ENCODE data around the gene USP21. TPM values are rescaled to one million over a fixed set of nuclear protein-coding genes. Genes with fewer than 3 reads are reported as not detected.

Gene USP21
- total and polyA plus RNA-seq, 9 of the 15 experiments (the other 6 are each of a cell fraction or from before 2014, with no cell fraction given), result 4.9 to 52.4 (median 21.6) TPM

DNA sequence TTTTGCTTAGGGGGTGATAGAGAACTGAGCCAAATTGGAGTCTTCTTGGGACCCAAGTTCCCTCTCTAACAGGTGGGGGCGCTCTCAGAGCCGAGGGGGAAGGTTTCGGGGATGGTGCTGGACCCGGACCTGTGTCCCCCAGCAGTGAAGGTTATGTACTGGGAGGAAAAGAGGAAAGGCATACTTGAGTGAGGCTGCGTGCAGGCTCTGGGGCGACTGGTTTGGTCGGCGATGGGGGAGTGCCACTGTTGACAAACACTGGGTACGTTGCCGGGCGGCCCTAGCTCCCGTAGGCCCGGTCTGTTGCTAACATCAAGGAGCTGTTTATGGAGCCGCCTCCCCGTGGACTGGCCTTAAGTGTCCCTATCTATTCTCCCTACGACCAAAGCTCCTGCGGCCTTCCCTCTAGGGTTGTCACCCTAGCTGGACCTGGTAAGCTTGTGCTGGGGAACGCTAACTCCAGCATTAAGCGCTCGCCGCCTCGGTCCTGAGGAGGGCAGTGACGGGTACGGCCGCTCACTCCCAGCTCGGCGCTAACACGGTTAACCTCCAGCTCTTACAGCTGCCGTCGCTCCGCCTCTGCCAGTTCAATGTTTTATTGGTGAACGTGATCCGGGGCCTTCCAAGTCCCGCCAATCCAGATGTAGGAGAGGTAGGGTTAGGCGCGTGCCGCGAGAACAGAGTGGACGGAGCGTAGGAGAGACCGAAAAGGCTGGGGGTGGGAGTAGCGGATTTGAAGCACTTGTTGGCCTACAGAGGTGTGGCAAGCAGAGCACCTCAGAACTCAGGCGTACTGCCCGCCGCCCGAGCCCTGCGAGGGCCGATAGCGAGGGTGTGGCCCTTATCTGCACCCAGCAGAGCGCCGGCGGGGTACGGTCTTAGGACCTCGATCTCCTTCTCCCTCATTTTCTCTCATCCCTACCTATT, 6.7 kb downstream of the USP21 start, which contains the start of gene PPOX (continued):
- TF ChIP-seq, protein P1, sequence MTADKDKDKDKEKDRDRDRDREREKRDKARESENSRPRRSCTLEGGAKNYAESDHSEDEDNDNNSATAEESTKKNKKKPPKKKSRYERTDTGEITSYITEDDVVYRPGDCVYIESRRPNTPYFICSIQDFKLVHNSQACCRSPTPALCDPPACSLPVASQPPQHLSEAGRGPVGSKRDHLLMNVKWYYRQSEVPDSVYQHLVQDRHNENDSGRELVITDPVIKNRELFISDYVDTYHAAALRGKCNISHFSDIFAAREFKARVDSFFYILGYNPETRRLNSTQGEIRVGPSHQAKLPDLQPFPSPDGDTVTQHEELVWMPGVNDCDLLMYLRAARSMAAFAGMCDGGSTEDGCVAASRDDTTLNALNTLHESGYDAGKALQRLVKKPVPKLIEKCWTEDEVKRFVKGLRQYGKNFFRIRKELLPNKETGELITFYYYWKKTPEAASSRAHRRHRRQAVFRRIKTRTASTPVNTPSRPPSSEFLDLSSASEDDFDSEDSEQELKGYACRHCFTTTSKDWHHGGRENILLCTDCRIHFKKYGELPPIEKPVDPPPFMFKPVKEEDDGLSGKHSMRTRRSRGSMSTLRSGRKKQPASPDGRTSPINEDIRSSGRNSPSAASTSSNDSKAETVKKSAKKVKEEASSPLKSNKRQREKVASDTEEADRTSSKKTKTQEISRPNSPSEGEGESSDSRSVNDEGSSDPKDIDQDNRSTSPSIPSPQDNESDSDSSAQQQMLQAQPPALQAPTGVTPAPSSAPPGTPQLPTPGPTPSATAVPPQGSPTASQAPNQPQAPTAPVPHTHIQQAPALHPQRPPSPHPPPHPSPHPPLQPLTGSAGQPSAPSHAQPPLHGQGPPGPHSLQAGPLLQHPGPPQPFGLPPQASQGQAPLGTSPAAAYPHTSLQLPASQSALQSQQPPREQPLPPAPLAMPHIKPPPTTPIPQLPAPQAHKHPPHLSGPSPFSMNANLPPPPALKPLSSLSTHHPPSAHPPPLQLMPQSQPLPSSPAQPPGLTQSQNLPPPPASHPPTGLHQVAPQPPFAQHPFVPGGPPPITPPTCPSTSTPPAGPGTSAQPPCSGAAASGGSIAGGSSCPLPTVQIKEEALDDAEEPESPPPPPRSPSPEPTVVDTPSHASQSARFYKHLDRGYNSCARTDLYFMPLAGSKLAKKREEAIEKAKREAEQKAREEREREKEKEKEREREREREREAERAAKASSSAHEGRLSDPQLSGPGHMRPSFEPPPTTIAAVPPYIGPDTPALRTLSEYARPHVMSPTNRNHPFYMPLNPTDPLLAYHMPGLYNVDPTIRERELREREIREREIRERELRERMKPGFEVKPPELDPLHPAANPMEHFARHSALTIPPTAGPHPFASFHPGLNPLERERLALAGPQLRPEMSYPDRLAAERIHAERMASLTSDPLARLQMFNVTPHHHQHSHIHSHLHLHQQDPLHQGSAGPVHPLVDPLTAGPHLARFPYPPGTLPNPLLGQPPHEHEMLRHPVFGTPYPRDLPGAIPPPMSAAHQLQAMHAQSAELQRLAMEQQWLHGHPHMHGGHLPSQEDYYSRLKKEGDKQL (CRISPR knock-in tag; IDR thresholded peaks at IDR 0.05; ENCODE audit: borderline replicate concordance), result no peak
- no peak for TF ChIP-seq PCBP2 (IDR thresholded peaks at IDR 0.05; ENCODE audit: low read depth, low read length, poor library complexity, severe bottlenecking)
- peak; percentile 98 for TF ChIP-seq NCOR1 (IDR thresholded peaks at IDR 0.05)
- TF ChIP-seq SRF (CRISPR knock-in tag; IDR thresholded peaks at IDR 0.05), result peak in 1 of 2 experiments; percentile 69; a peak in 1 of 4 replicates
- TF ChIP-seq ZNF121 (CRISPR knock-in tag; conservative IDR thresholded peaks at IDR 0.05), result no peak
- TF ChIP-seq SUPT5H (IDR thresholded peaks at IDR 0.05), result peak; percentile 93
- TF ChIP-seq, protein P2, sequence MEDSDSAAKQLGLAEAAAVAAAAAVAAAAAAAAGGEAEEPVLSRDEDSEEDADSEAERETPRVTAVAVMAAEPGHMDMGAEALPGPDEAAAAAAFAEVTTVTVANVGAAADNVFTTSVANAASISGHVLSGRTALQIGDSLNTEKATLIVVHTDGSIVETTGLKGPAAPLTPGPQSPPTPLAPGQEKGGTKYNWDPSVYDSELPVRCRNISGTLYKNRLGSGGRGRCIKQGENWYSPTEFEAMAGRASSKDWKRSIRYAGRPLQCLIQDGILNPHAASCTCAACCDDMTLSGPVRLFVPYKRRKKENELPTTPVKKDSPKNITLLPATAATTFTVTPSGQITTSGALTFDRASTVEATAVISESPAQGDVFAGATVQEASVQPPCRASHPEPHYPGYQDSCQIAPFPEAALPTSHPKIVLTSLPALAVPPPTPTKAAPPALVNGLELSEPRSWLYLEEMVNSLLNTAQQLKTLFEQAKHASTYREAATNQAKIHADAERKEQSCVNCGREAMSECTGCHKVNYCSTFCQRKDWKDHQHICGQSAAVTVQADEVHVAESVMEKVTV (CRISPR knock-in tag; IDR thresholded peaks at IDR 0.05), result no peak
- TF ChIP-seq NR3C1 (CRISPR knock-in tag; IDR thresholded peaks at IDR 0.05), result no peak
- TF ChIP-seq ELF4 (CRISPR knock-in tag; IDR thresholded peaks at IDR 0.05), result 0 out of 2 replicates have a peak, but pooled peaks have one; percentile 37
- TF ChIP-seq POLR2H (tag; IDR thresholded peaks at IDR 0.05; ENCODE audit: low read depth), result peak; percentile 88
- peak; percentile 51; the same call in 1 of the 2 replicates for TF ChIP-seq EHMT2 (IDR thresholded peaks at IDR 0.05)
- TF ChIP-seq NEUROD1 (IDR thresholded peaks at IDR 0.05; ENCODE audit: borderline replicate concordance, low read depth, low read length, partially characterized antibody), result peak; percentile 96
- TF ChIP-seq POLR2A (conservative IDR thresholded peaks at IDR 0.05), result peak; percentile 96
- peak; percentile 97 for TF ChIP-seq CBFA2T2 (conservative IDR thresholded peaks at IDR 0.05)
- TF ChIP-seq KLF10 (CRISPR knock-in tag; IDR thresholded peaks at IDR 0.05), result no peak
- TF ChIP-seq ZSCAN32 (CRISPR knock-in tag; IDR thresholded peaks at IDR 0.05), result no peak
- TF ChIP-seq HNRNPLL (IDR thresholded peaks at IDR 0.05; ENCODE audit: low read depth, low read length, poor library complexity, severe bottlenecking), result peak; percentile 76
- no peak for TF ChIP-seq TSC22D4 (tag; IDR thresholded peaks at IDR 0.05)
- no peak for TF ChIP-seq GATAD2B (IDR thresholded peaks at IDR 0.05; ENCODE audit: borderline replicate concordance)
- TF ChIP-seq MECOM (CRISPR knock-in tag; IDR thresholded peaks at IDR 0.05), result no peak
- TF ChIP-seq RBBP5 (IDR thresholded peaks at IDR 0.05; ENCODE audit: borderline replicate concordance, insufficient read depth, low read length, poor library complexity, severe bottlenecking), result peak; percentile 74
- no peak for TF ChIP-seq NR4A1 (CRISPR knock-in tag; IDR thresholded peaks at IDR 0.05)
- TF ChIP-seq NR4A1 (tag; IDR thresholded peaks at IDR 0.05), result no peak
